ENCODE results near the gene MPZL1. TPM values are rescaled to one million over a fixed set of nuclear protein-coding genes. Genes with fewer than 3 reads are reported as not detected.

Gene MPZL1
- total RNA-seq, 1 donor from 2014 or later = 85.2 TPM

DNA sequence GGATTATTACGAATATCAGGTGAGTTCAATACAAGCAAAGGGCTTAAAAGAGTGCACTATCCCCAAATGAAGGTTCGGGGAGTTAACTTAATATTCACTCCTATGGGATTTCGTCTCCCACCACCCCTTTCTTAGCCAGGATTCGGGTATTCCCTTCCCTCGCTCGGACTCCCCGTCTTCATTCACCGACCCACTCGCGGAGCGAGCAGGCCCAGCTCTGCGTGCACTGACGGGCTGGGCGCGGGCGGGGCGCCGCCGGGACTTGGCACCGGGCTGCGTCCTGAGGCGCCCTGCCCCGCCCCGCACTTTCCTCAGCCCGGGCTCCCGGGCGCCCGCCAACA lies 7.7 kb upstream of the MPZL1 start:
- H3K4me1 ChIP-seq = no peaks in the 10 kb centered on the region
- H3K9me3 ChIP-seq = no peaks in the 10 kb centered on the region
- H3K27me3 ChIP-seq = no peaks in the 10 kb centered on the region
- H3K27ac ChIP-seq = peak overlapping the region; percentile 86
- intact Hi-C loops (cut with DNase I) = no loop called here
- peak overlapping the region; percentile 81 for H3K4me3 ChIP-seq
- no peaks in the 10 kb centered on the region for H3K36me3 ChIP-seq
- TF ChIP-seq, protein P1, sequence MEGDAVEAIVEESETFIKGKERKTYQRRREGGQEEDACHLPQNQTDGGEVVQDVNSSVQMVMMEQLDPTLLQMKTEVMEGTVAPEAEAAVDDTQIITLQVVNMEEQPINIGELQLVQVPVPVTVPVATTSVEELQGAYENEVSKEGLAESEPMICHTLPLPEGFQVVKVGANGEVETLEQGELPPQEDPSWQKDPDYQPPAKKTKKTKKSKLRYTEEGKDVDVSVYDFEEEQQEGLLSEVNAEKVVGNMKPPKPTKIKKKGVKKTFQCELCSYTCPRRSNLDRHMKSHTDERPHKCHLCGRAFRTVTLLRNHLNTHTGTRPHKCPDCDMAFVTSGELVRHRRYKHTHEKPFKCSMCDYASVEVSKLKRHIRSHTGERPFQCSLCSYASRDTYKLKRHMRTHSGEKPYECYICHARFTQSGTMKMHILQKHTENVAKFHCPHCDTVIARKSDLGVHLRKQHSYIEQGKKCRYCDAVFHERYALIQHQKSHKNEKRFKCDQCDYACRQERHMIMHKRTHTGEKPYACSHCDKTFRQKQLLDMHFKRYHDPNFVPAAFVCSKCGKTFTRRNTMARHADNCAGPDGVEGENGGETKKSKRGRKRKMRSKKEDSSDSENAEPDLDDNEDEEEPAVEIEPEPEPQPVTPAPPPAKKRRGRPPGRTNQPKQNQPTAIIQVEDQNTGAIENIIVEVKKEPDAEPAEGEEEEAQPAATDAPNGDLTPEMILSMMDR (IDR thresholded peaks at IDR 0.05) = no peak
- peak; percentile 95 for DNase-seq
- ATAC-seq = peak; percentile 94

DNA sequence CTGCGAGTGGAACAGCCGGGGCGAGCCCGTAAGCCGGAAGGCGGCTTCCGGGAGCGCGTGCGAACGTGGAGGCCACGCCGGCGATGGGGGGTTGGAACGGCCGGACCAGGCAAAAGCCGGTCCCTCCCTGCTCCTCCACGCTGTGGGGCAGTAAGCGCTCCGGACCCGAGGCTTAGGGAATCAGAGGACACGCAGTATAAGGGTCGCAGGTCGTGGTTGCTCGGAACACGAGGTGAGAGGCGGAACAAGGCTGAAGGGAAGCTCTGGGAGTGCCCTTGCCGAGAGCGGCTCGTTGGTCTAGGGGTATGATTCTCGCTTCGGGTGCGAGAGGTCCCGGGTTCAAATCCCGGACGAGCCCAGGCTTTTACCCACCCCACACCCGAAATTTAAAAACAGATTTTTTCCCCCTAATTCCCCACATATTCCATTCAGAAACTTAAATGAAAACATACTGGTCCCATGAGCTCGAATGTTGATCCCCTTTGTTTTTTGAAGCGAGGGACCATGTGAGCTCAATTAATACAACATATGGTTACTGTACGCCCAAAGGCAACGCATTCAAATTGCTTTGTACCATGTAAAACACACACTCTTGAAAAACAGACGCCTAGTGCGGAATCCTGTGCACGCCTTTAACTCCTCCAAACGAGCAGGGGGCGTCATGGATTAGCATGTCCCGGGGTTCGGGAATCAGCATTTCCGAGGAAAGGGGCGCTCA lies 7.2 kb upstream of the MPZL1 start:
- TF ChIP-seq, protein P1 (IDR thresholded peaks at IDR 0.05) = no peak
- intact Hi-C loops (cut with DNase I) = no loop called here
- H3K4me1 ChIP-seq = no peaks in the 10 kb centered on the region

DNA sequence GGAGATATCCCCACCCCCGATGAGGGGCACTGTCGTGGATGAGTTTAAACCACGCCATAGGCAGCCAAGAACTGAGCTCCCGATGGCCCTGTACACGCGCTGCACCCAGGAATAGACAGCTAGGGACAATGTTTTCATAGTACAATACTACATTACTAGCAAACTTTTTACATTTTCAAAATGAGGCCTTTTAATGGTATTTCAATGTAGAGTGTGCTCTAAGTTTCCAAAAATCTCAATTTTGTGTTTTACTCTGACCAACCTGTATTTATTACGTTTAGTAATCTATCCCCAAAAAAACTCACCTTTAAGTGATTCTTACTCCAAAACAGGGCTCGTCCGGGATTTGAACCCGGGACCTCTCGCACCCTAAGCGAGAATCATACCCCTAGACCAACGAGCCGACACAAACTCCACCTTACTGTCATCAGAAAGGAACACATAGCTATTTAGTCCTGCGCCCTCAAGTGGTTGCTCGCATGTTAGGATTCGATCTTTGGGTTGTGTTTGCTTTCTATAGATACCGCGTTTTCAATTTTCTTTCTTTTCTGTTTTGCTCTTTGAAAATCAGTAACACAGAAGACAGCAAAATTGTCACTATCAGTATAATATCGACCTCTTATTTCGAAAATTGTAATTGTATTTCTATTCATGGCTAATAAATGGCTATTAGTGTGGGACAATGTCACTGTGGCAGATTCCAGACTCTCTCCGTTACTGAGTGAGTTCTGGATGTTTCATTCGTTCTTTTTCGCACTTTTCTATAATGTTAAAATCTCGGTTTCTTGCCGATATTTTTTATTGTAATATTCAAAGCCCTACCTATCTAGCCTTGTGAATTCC lies 6.4 kb upstream of the MPZL1 start:
- Histone ChIP-seq H3K4me1 (no peaks in the 10 kb centered on the region), H3K27ac (peak overlapping the region; percentile 86), H3K36me3 (no peaks in the 10 kb centered on the region), H3K9me3 (no peaks in the 10 kb centered on the region), H3K4me3 (peak overlapping the region; percentile 81), H3K27me3 (no peaks in the 10 kb centered on the region)
- TF ChIP-seq, protein P1 (IDR thresholded peaks at IDR 0.05) = peak; percentile 79
- ATAC-seq (peak; percentile 69), DNase-seq (peak; percentile 81)
- intact Hi-C loops (cut with DNase I) = no loop called here

More for the DNA sequence above, 7.2 kb upstream of the MPZL1 start:
- Histone ChIP-seq H3K27me3 (no peaks in the 10 kb centered on the region), H3K27ac (peak overlapping the region; percentile 86), H3K36me3 (no peaks in the 10 kb centered on the region), H3K4me3 (peak overlapping the region; percentile 81), H3K9me3 (no peaks in the 10 kb centered on the region)
- DNase-seq (peak; percentile 93), ATAC-seq (peak; percentile 78)

DNA sequence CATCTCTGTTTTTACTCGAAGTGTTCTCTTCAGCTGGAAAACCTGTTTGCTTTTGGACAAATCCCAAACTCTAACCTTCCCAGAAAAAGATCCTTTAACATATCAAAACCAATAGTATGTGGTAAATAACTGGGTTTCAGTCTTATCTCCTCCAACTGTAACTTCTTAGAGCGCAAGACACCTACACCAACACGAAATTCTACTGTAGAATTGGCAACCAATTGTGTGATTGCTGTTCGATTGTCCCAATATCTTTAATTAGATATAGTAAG lies 5.8 kb upstream of the MPZL1 start:
- ATAC-seq (no peak), DNase-seq (no peak)
- H3K4me3 ChIP-seq = peak overlapping the region; percentile 81
- peak overlapping the region; percentile 65 for H3K27ac ChIP-seq
- peaks cover 2% of the 10 kb centered on the region for H3K4me1 ChIP-seq
- intact Hi-C loops (cut with DNase I) = no loop called here
- TF ChIP-seq, protein P1 (IDR thresholded peaks at IDR 0.05) = no peak
- no peaks in the 10 kb centered on the region for H3K36me3 ChIP-seq
- H3K27me3 ChIP-seq = no peaks in the 10 kb centered on the region
- H3K9me3 ChIP-seq = no peaks in the 10 kb centered on the region

DNA sequence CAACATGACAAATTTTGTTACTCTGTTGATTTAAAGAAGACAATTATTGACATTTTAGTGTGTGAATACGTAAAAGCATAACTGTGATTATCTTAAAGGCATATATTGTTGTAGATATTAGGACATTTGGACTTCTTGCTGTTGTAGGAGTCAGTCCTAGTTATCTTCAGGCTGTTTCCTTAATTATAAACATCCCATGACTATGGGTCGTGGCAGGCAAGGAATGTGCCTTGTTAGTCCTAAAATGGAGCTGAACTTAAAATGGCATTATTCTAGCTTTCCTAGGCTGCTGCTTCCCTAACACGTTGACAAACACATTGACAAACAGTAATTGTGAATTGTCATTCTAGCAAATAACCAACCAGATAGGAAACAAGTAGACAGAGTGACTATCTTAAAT lies 4.4 kb upstream of the MPZL1 start:
- no peak for ATAC-seq
- intact Hi-C loops (cut with DNase I) = no loop called here
- no peak overlapping the region for H3K4me3 ChIP-seq
- no peaks in the 10 kb centered on the region for H3K9me3 ChIP-seq
- H3K4me1 ChIP-seq = peaks cover 3% of the 10 kb centered on the region
- H3K36me3 ChIP-seq = no peaks in the 10 kb centered on the region
- no peak for DNase-seq
- TF ChIP-seq, protein P1 (IDR thresholded peaks at IDR 0.05) = no peak
- no peaks in the 10 kb centered on the region for H3K27me3 ChIP-seq
- H3K27ac ChIP-seq = no peak overlapping the region

All from upper lobe of right lung (tissue), 1 donor.